HG02938 (cell line): Measurements from ENCODE around the gene PIF1.

Source experiments
- ATAC-seq: cut with Tn5 transposase; IDR thresholded peaks from one replicate; pipeline ENCODE4 v1.9.1; 2021; ENCODE audit warnings: mild to moderate bottlenecking, moderate library complexity; ENCODE audit not compliant: unreplicated experiment

Gene PIF1

GRCh38 chr15:64775551-64776401, 49.7 kb downstream of the PIF1 start, which contains the start of gene RBPMS2:
TSS of gene RBPMS2 (minus strand) at chr15:64775589. CDS start at chr15:64775319, 270 bp downstream.
- ATAC-seq, result no peak

DNA sequence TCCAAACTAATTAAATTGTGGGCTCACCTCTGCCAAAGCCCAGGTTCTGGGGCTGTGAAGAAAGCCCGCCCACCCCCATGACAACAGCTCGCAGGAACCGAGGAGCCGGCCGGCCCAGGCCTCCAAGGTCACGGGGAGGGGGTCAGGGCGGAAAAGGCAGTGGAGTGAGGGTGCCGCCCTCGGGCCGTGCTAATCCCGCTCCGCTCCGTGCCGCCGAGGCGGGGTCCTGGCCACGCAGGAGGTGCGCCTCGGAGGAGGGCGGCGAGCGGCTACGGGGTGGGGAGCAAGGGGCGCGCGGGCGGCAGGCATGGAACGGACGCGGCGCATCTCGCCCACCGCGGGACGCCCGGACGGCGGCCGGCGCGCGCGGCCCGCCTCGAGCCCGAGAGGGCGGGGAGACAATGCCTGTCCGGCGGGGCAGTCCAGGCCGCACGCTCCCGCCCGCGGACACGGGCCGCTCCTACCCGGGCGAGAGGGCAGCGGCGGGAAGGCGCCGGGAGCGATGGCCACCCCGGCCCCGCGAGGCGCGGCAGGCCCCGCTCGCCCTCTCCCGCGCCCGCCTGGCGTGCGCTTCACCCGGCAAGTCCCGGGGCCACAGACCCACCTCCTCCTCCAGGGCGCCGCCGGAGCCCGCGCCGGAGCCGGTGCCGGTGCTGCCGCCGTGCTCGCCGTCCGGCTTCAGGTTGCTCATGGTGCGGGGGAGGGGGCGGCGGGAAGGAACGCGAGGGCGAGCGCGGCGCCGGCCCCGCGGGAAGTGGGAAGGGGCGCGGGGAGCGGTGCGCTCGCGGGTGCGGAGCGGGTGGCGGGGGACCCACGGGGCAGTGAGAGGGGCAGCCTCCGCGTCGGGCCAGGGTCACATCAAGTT, 50.6 kb downstream of the PIF1 start:
- no peak for ATAC-seq

DNA sequence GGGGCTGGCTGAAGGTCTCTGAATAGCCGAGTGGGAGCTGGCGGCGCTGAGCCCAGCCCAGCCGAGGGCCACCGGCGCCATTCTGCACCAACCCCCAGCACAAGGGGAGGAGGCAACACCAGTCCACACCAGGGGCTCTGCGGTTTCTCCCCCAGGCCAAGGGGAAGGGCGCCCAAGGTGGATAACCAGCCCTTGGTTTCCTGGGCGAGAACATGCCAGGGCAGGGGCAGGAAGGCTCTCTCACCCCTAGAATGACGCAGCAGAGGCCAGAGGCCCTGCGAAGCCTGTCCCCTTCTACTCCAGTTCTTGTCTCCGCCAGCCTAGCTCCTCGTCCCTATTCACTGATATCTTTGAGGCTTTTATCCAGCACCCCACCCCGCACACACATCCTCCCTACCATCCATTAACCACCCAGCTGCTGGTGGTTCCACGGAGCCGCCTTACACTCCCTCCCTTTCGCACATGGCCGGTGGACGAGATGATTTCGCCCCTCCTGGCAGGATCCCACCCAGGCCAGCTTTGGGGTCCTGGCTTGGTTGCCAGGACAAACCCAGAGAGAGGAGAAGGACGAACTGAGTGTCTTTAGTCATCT, 51.3 kb downstream of the PIF1 start:
- no peak for ATAC-seq

- no peak for ATAC-seq
Observed at GRCh38 chr15:64773606-64774005, 51.8 kb downstream of the PIF1 start.

- no peak for ATAC-seq
Observed at GRCh38 chr15:64772964-64773363, 52.5 kb downstream of the PIF1 start.

DNA sequence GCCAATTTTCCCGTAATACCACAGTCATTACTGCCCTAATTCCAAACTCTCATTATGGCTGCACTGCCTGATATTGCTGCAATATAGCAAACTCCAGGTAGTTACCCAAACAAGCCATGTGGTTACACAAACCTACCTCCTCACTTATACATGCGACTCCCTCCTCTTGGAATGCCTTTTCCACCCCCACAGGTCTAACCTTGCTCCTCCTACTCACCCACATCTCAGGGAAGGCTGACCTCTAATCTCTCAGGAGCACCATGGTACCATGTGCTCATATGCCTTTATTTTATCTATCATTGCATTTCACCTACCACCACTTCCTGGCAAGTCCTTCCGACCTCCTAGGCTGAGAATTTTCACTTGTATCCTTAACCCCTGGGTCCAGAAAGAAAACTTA, 53.0 kb downstream of the PIF1 start:
- ATAC-seq, result no peak

- ATAC-seq, result no peak
Observed at GRCh38 chr15:64770626-64771025, 54.8 kb downstream of the PIF1 start.

DNA sequence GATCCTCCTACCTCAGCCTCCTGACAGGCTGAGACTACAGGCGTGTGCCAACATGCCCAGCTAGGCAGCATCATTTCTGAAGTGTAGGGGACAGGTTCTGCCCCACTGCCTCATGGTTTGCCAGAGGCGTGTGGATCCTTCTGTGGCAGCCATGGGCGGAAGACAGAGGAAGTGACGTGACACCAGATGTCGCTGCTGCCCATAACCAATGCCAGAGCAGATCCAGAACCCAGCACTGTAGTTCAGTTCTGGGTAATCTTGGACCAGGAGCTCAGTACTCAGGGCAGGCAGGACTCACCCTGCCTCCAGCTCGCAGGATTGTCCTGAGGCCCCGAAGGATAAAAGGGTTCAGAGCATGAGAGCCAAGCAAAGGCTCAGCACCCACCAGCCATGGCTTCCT, 58.2 kb downstream of the PIF1 start:
- no peak for ATAC-seq

GRCh38 chr15:64766058-64766457, 59.4 kb downstream of the PIF1 start:
- ATAC-seq, result no peak
